OCI-LY1 (cell line): ENCODE data around the gene GTPBP3.

Experiments used
- H2AFZ ChIP-seq: fragments of 200-600 bp; sonication (generic), shearing (Covaris generic); 2 replicates; pipeline ENCODE4 v1.6.0; 2014; ENCODE audit warnings: antibody characterized with exemption, mild to moderate bottlenecking, low read length
- H3F3A ChIP-seq: fragments of 200-600 bp; sonication (generic), shearing (Covaris generic); 2 replicates; pipeline ENCODE4 v1.6.0; 2014; ENCODE audit warnings: mild to moderate bottlenecking, antibody characterized with exemption, low read length, moderate library complexity; ENCODE audit not compliant: insufficient read depth
- H3K27ac ChIP-seq: fragments of 200-600 bp; sonication (generic); 2 replicates; pipeline ENCODE4 v1.5.1; 2014; ENCODE audit warnings: low read length, mixed run types, mild to moderate bottlenecking, low read depth; ENCODE audit not compliant: poor library complexity, severe bottlenecking
- H3K27me3 ChIP-seq: fragments of 200-600 bp; sonication (generic); 2 replicates; pipeline ENCODE4 v1.6.0; 2014; ENCODE audit warnings: antibody characterized with exemption, mild to moderate bottlenecking, low read length, moderate library complexity; ENCODE audit not compliant: insufficient read depth
- H3K36me3 ChIP-seq: fragments of 200-600 bp; sonication (generic); 2 replicates; pipeline ENCODE4 v1.6.1; 2014; ENCODE audit warnings: mild to moderate bottlenecking, antibody characterized with exemption, low read length, moderate library complexity, mixed read lengths; ENCODE audit not compliant: insufficient read depth
- H3K4me1 ChIP-seq: fragments of 200-600 bp; sonication (generic); 2 replicates; pipeline ENCODE4 v1.5.1; 2014; ENCODE audit warnings: mild to moderate bottlenecking, low read length, moderate library complexity; ENCODE audit not compliant: insufficient read depth, severe bottlenecking
- H3K4me2 ChIP-seq: fragments of 200-600 bp; sonication (generic), shearing (Covaris generic); 2 replicates; pipeline ENCODE4 v1.6.1; 2014; ENCODE audit warnings: low read length
- H3K4me3 ChIP-seq: fragments of 200-600 bp; sonication (generic); 2 replicates; pipeline ENCODE4 v1.5.1; 2014; ENCODE audit warnings: low read length, low read depth, mild to moderate bottlenecking, mixed read lengths; ENCODE audit not compliant: poor library complexity, severe bottlenecking
- H3K79me2 ChIP-seq: fragments of 200-600 bp; shearing (Covaris generic); 2 replicates; pipeline ENCODE4 v1.6.1; 2016; ENCODE audit warnings: mixed run types, low read length, mixed read lengths; ENCODE audit not compliant: insufficient read depth
- H3K9ac ChIP-seq: fragments of 200-600 bp; sonication (generic), shearing (Covaris generic); 2 replicates; pipeline ENCODE4 v1.6.1; 2014; ENCODE audit warnings: mild to moderate bottlenecking, low read length, mixed read lengths
- H3K9me2 ChIP-seq: fragments of 200-600 bp; sonication (generic), shearing (Covaris generic); 2 replicates; pipeline ENCODE4 v1.6.1; 2014; ENCODE audit warnings: low read depth, mild to moderate bottlenecking, low read length, mixed read lengths
- H3K9me3 ChIP-seq: fragments of 200-600 bp; shearing (Covaris generic); 2 replicates; pipeline ENCODE4 v1.6.1; 2014; ENCODE audit warnings: low read length, mixed read lengths
- H4K20me1 ChIP-seq: fragments of 200-600 bp; sonication (generic), shearing (Covaris generic); 2 replicates; pipeline ENCODE4 v1.6.0; 2016; ENCODE audit warnings: mild to moderate bottlenecking, low read length; ENCODE audit not compliant: insufficient read depth
- EZH2 ChIP-seq: fragments of 200-600 bp; sonication (generic), shearing (Covaris generic); IDR thresholded peaks from 2 replicates; pipeline ENCODE4 v1.8.0; 2017; ENCODE audit warnings: borderline replicate concordance, mixed run types, mild to moderate bottlenecking, antibody characterized with exemption, low read length, moderate library complexity, mixed read lengths
- TF ChIP-seq, protein P1 (sequence below): fragments of 200-600 bp; sonication (generic), shearing (Covaris generic); IDR thresholded peaks from 2 replicates; pipeline ENCODE4 v1.5.1; 2017; ENCODE audit warnings: mild to moderate bottlenecking, antibody characterized with exemption, low read length, moderate library complexity, mixed read lengths

The GTPBP3 gene, protein sequence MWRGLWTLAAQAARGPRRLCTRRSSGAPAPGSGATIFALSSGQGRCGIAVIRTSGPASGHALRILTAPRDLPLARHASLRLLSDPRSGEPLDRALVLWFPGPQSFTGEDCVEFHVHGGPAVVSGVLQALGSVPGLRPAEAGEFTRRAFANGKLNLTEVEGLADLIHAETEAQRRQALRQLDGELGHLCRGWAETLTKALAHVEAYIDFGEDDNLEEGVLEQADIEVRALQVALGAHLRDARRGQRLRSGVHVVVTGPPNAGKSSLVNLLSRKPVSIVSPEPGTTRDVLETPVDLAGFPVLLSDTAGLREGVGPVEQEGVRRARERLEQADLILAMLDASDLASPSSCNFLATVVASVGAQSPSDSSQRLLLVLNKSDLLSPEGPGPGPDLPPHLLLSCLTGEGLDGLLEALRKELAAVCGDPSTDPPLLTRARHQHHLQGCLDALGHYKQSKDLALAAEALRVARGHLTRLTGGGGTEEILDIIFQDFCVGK

DNA sequence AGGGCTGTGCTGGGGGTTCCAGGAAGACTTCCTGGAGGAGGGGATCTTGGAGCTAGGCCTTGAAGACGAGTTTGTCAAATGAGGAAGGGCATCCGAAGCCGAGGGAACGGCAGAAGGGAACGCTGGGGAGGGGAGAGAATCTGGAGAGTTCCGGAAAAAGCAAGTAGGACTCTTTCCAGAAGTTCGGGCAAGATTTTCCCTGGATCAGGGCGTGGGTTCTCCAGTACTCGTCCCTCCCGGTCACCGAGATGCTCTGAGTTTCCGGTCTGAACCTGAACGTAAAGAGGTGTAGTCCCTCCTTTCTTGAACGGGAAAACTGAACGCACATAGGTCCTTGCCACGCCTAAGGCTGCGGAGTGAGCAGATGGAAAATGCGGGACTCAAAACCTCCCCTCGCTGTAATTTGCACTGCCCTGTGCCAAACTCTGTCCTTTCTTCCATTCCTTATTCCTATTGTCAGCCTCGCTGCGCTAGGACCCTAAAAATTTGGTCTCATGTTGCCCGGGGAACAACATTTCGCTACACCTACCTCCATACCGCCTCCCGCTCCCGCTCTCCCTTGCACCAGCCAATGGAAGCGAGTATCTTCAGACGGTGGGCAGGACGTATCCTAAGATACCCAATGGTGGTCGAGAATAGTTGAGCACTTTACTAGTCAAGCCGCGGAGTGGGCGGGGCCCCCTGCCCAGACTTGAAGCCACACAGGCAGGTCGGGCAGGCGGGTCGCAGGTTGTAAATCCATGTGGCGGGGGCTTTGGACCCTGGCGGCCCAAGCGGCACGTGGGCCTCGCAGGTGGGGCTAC lies at the start of gene GTPBP3:
Gene GTPBP3 (plus strand): TSS at position 682 of the 803 bp plus-strand sequence. CDS start 59 bp downstream, at position 741.
- H3F3A ChIP-seq: no peaks in the 10 kb centered on the region
- TF ChIP-seq, protein P1, sequence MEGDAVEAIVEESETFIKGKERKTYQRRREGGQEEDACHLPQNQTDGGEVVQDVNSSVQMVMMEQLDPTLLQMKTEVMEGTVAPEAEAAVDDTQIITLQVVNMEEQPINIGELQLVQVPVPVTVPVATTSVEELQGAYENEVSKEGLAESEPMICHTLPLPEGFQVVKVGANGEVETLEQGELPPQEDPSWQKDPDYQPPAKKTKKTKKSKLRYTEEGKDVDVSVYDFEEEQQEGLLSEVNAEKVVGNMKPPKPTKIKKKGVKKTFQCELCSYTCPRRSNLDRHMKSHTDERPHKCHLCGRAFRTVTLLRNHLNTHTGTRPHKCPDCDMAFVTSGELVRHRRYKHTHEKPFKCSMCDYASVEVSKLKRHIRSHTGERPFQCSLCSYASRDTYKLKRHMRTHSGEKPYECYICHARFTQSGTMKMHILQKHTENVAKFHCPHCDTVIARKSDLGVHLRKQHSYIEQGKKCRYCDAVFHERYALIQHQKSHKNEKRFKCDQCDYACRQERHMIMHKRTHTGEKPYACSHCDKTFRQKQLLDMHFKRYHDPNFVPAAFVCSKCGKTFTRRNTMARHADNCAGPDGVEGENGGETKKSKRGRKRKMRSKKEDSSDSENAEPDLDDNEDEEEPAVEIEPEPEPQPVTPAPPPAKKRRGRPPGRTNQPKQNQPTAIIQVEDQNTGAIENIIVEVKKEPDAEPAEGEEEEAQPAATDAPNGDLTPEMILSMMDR: no peak
- TF ChIP-seq EZH2: no peak
- peak within 1 kb of the TSS; percentile 90 for H3K4me3 ChIP-seq
- peak within 1 kb of the TSS; percentile 84 for H3K9ac ChIP-seq
- peak within 1 kb of the TSS; percentile 85 for H3K27ac ChIP-seq
- H3K36me3 ChIP-seq: peaks cover 29% of the 10 kb centered on the region
- H3K79me2 ChIP-seq: no peaks in the 10 kb centered on the region
- peak within 1 kb of the TSS; percentile 62 for H2AFZ ChIP-seq
- H3K4me1 ChIP-seq: peaks cover 28% of the 10 kb centered on the region
- H4K20me1 ChIP-seq: no peaks in the 10 kb centered on the region
- peak within 1 kb of the TSS; percentile 82 for H3K4me2 ChIP-seq
- H3K9me3 ChIP-seq: no peaks in the 10 kb centered on the region
- no peaks in the 10 kb centered on the region for H3K9me2 ChIP-seq
- H3K27me3 ChIP-seq: no peaks in the 10 kb centered on the region; the same call in 1 of the 2 replicates

DNA sequence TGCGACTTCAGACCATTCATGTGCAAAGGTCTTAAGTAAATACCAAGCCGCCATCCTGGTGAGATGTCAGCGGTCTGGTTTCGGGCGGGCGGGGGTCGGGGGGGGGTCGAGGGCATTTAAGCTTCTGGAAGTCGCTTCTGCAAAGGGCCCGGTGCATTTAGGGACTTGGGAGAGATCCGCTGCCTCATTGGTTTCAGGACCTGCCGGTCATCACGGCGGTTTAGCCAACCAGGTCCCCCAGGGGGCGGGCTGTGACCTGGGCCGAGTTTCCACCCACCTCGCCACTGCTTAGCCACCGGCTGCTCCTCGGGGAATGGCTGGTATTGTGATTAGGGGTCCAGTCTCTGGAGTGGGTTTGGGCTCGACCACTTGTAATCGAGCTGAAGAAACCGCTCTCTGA lies 47.9 kb upstream of the GTPBP3 start:
- Histone ChIP-seq H3K4me1 (peaks cover 22% of the 10 kb centered on the region), H3K9me3 (no peaks in the 10 kb centered on the region), H3K27ac (no peak overlapping the region), H3F3A (peaks cover 3% of the 10 kb centered on the region; the same call in 1 of the 2 replicates), H3K9ac (no peak overlapping the region), H3K4me2 (no peak overlapping the region), H3K27me3 (no peaks in the 10 kb centered on the region), H3K9me2 (no peaks in the 10 kb centered on the region), H3K36me3 (peaks cover 29% of the 10 kb centered on the region), H2AFZ (no peak overlapping the region), H4K20me1 (no peaks in the 10 kb centered on the region), H3K79me2 (no peaks in the 10 kb centered on the region), H3K4me3 (no peak overlapping the region)
- TF ChIP-seq, protein P1: no peak
- TF ChIP-seq EZH2: no peak

DNA sequence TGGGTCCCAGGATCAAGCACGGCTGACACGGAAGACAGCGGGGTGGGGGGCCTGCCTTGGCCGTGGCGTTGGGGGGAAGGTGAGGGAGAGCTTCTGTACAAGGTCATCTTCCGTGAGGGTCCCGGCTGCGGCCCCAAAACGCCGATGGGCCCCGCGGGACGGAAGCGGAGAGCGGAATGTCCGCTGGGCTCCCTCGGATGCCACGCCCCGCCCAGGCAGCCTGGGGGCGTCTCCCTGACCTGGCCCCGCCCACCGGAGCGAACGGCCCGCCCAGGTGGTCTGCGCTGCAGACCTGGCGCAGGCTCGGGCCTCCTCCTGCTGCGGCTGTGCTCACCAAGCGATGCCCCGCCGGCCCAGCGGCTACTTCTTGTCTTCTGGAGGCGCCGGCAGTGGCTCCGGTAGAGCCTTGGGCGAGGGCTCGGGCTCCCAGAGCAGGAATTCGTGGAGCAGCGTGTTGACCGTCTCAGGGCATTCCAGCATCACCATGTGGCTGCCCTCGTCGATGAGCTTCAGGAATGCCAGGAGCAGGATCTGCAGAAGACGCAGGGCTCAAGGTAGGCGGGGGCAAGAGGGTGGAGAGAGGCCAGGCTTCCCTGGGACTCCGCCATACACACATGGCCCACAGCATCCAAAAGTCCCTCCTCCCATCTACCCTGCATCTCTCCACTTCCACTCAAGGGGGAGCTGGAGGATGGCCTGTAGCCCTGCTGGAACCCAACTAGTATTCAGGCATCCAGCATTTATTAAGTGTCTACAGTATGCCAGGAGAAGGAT lies 44.9 kb upstream of the GTPBP3 start:
- peaks cover 21% of the 10 kb centered on the region for H3K36me3 ChIP-seq
- H3K27me3 ChIP-seq: no peaks in the 10 kb centered on the region
- H3K9ac ChIP-seq: peak overlapping the region; percentile 74
- peaks cover 3% of the 10 kb centered on the region; the same call in 1 of the 2 replicates for H3F3A ChIP-seq
- peak overlapping the region; percentile 70 for H3K27ac ChIP-seq
- peak overlapping the region; percentile 84 for H3K4me2 ChIP-seq
- no peaks in the 10 kb centered on the region for H3K9me2 ChIP-seq
- TF ChIP-seq, protein P1: peak; percentile 75
- no peak for TF ChIP-seq EZH2
- peaks cover 24% of the 10 kb centered on the region for H3K4me1 ChIP-seq
- H3K9me3 ChIP-seq: no peaks in the 10 kb centered on the region
- H2AFZ ChIP-seq: no peak overlapping the region
- peak overlapping the region; percentile 74 for H3K4me3 ChIP-seq
- no peaks in the 10 kb centered on the region for H4K20me1 ChIP-seq
- H3K79me2 ChIP-seq: no peaks in the 10 kb centered on the region
